HG03097 (cell line): ENCODE data around the gene XRCC4.
"Not testable (repeated sequence)": the region's sequence is repeated elsewhere in the genome, so short reads cannot be mapped to it uniquely, and the experiment has no call there.

Experiments used
- ATAC-seq: cut with Tn5 transposase; IDR thresholded peaks from one replicate; pipeline ENCODE4 v1.9.1; 2021; ENCODE audit not compliant: unreplicated experiment, low FRiP score

Gene XRCC4

DNA sequence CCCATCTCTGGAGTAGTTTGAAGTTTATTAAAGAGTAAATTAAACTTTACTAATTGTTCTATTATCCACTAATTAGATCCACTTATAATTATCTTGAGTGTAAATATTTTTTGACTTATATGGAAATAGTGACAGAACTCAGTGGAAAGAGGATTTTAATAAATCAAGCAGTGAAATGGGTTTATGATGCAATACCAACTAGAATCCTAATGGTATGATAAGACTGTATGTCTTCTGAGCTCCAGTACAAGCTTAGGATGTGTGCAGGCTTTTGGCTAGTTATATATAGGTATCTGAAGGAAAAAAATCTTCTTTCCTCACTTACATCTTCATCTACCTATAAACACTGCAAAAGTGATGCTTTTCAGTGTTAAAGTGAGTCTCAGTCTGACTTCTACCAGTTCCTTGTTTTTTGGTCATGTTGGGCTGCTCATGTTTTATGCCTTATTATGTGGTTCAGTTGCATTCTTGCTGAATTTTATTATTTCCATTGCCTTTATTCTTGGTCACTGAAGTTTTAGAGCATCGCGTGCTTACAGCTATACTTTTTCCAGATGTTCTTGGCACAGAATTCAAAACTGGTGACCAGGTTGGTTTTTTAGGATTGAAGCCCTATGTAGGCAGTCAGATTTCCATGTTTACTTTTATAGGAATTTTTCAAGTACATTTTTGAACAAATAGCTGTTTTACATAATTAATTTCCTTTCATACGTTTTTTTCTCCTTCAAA, 30.5 kb downstream of the XRCC4 start:
- ATAC-seq: no peak

DNA sequence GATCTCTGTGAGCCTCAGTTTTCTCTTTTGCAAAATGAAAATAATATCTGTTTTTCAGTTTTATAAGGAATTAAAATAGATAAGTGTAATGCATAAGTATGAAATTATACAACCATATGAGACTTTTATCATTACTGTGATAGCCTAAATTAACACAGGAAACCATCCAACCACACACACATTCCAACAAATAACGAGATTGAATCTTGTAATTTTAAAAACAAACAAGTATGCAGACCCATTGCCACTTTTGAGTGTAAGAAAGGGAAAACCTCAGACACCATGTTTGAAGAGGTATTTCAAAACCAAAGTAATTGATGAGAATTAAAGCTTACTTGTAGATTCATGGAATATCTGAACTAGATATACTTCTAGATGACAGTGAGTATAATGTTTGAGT, 32.0 kb downstream of the XRCC4 start:
- ATAC-seq: no peak

DNA sequence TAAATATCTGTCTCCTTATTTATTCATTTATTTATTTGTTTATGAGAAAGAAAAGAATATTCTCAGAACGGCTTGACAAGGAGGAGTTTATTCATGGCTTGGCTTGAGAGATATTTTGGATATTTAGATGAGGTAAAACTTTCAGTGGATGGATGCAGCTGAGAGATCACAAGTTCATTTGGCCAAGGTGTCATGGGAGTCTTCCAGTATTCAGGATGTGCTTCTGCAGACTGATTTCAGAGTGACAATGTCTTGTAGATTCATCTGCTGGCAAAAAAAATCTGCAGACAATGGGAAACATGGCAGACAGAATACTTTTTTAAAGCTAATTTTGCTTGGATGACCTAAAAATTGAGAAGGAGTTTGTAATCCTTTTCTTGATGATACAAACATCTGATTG, 38.5 kb downstream of the XRCC4 start:
- no peak for ATAC-seq

DNA sequence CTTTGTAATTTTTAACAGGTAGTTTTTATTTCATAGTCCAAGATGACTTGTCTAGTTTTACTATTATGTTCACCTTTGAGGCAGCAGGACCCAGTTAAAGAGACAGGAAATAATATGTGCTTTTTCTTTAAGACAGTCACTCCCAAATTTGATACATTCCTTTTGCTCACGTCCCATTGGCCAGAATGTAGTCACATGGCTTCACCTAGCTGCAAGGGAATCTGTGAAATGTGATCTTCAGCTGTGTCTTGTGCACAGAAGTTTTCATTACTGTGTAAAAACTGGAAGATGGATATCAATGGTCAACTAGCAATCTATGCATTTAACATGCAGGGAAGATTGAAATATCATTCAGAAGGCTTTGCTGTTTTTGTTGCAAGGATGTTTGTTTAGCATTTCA, 41.1 kb downstream of the XRCC4 start:
- ATAC-seq: no peak

DNA sequence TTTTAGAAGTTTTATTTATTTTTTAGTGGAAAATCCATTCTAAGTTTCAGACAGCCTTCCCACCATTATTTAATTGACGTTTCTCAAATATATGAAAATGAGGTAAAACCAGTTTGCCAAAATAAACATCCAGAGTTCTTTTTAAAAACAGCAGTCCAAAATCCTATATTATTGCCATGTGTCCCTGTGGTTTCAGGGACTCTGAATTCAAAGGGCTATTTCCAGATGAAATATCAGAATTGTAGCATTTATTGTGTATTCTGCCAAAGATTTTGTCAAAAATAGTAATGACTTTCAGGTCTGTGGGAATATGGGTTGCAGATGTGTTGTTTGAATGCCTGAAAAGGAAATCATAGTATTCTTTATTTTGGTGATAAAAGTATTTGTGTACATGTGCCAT, 41.6 kb downstream of the XRCC4 start:
- ATAC-seq: no peak

DNA sequence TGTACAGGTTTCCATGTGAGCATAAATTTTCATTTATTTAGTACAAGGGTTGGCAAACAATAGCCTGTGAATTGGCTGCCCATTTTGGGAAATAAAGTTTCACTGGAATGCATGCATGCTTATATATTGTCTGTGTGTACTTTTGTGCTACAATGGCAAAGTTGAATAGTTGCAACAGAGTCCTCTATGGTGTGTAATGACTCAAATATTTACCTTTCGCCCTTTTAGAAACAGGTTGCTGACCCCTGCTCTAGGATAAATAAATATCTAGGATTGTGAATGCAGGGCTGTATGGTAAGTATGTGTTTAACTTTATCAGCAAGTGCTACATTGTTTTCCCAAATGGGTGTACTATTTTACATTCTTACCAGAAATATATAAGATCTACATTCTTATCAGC, 47.2 kb downstream of the XRCC4 start:
- ATAC-seq: no peak

DNA sequence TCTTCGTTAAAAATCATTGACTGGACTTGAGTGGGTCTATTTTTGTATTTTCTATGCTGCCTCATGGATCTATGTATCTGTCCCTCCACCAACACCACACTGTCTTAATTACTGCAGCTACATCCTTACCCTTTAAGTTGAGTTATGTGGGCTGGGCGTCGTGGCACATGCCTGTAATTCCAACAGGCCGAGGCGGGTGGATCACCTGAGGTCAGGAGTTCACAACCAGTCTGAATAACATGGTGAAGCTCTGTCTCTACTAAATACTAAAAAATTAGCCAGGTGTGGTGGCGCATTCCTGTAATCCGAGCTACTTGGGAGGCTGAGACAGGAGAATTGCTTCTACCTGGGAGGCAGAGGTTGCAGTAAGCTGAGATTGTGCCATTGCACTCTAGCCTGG, 48.2 kb downstream of the XRCC4 start:
- no peak for ATAC-seq

DNA sequence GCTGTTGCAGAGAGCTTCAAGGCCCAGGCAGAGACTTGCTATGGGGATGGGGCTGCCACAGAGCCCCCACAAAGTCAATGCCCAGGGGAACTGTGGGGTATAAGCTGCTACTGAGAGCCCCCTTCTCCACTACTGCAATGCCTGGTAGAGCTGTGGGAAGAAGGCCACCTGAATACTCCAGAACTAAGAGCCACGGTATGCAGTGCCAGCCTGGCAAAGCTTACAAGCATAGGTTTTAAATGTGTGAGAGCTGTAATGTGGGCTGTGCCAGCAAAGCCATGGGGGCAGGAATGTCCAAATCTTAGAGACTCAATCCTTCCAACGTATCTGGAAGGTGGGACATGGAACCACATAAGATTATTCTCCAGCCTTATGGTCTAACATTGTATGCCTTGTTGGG, 49.2 kb downstream of the XRCC4 start:
- no peak for ATAC-seq

DNA sequence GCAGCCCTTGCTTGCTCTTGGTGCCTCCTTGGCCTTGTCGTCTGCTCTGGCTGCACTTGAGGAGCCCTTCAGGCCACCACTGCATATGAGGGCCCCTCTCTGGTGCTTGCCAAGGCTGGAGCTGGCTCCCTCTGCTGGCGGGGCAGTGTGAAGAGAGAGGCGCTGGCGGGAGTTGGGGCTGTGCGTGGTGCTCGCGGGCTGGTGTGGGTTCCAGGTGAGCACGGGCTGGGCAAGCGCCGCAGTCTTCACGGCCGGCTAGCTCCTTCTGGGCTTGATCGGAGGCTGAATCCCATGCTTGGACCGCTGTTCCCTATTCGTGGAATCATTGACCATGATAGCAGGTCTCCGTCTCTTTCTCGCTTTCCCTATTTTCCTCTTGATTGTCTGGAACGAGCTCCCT, 56.5 kb downstream of the XRCC4 start:
- ATAC-seq: no peak

DNA sequence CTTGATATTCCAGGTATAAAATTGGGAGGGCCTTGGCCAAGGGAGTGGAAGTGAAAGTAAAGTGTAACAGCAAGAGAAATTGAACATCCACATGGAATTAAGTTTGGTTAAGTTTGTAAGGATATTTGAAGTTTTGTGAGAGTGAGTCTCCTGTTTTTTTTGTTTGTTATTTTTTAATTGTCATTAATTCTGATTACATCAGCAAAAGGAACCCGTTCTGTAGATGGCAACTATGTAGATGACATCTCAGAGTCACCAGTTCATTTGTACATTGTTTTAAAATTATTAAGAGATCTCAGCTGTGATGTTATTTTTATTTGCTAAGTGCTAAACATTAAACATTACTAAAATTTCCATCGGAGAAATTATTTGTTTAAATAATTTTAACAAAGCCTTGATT, 65.2 kb downstream of the XRCC4 start:
- no peak for ATAC-seq

DNA sequence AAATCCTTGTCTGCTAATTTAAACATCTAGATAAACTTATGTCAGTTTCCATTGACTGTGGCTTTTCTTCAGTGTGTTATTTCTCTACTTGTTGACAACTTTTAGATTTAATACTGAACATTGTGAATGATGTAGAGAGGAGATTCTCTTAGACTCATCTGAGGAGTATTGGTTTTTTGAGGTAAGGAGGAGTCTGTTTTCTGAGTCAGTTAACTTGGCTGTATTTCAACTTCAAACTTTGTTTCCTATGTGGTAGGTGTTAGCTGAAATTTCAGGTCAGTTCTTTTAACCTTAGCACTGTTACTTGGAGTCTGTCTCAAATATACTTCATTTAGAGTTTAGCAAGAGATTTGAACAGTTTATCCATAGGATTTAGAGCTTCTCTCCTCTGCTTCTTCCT, 67.9 kb downstream of the XRCC4 start:
- ATAC-seq: no peak

DNA sequence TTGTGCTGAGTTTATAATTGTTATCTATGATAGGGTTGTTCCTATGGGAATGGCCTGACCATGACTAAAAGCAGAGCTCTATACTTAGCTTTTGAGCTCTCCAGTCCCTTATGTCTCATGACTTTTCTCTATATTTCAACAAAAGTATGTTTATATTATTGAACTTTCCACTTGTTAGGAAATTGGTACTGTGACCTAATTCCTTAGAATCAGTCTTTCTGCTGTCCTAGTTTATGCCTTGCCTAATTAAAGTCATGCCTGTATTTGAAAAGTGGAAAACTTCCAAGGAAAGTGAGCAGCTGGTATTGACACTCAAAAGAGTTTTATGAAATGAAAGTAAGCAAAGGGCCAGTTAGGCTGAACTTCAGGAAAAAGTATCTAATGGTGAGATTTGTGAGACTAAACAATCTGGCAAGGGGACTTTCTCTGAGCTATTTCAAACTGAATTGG, 68.6 kb downstream of the XRCC4 start:
- ATAC-seq: no peak

DNA sequence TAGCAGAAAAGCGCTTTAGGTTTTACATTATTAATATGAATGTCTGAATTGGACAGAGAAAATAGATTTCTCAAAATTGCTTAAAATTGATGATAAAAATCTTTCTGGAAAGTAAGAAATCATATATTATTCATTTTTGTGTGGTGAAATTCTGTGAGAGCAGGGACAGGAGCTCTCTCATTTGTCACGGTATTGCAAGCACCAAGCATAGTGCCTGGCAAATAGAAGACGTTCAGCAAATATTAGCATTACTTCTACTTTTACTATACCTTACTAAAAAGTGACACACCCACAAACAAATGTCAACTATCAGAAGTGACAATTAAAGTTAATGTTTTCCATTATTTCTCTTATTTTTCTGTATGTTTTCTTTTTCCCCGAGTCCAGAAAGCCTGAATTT, 69.1 kb downstream of the XRCC4 start:
- no peak for ATAC-seq

DNA sequence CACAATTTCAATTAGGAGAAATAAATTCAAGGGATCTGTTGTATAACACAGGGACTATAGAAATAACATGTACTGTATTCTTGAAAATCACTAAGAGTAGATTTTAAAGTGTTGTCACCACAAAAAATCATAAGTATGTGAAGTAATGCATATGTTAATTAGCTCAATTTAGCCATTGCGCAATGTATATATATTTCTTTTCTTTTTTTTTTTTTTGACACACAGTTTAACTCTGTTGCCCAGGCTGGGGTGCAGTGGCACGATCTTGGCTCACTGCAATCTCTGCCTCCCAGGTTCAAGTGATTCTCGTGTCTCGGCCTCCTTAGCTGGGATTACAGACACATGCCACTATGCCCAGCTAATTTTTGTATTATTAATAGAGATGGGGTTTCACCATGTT, 70.2 kb downstream of the XRCC4 start:
- ATAC-seq: no peak

DNA sequence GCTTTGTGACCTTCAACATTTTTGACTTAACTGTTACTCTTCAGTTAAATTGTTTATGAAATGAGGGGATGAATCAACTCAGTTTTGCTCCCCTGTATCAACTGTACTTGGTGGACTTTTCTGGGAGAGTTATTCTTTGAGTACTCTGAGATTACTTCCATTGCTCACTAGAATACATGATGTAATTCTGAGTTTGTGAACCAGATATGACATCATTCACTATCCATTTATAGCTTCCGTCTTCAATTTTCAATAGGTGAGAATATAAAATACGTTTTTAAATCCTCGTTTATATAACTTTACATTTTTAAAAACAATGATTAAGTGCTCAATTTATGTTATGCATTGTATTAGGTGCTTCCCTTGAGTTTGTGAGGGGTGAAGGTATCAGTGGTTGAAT, 71.0 kb downstream of the XRCC4 start:
- ATAC-seq: no peak

DNA sequence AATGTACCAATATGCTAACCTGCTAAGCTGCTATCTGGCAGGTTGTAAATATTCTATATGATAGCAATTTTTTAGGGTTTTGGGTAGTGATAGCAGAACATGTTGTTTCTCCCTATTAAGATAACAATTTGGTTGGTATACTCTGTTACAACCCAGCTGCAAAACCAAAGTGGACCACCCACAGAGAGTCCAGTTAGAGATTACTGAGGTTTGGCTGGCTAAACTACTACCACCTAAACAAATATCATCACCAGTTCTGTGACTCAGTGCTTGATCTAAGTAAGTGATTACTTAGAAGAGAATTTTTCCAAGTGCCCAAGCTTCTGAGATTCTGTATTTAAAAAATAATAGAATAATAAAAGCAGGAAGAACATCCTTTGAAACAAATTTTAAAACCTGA, 72.3 kb downstream of the XRCC4 start:
- no peak for ATAC-seq

DNA sequence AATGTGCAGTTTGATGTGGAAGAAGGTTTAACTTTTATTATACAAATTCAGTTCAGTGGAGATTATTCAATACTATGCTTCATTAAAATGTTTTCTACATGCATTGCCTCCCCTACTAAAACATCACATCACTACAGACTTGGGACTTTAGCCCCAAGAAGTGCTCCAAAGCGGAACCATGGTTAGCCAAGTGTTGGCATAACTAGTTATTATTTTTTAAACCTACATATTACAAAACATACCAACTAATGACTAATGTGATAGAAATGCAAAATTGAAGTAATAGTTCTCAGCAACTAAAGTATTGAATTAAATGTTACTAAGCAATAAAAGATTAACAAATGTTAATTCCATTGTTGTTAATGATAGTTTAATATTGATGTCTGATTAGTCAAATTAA, 74.5 kb downstream of the XRCC4 start:
- ATAC-seq: no peak

DNA sequence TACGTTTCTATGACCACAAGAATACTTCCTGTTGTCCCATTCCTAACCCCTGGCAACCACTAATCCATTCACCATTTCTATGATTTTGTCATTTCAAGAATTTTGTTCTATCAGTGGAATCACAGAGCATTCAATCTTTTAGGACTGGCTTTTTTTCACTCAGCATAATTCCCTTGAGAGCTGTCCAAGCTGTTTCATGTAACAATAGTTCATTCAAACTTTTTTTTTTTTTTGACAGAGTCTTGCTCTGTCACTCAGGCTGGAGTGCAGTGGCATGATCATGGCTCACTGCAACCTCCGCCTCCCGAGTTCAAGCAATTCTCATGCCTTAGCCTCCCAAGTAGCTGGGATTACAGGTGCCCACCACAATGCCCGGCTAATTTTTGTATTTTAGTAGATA, 75.6 kb downstream of the XRCC4 start:
- not testable (repeated sequence) for ATAC-seq

DNA sequence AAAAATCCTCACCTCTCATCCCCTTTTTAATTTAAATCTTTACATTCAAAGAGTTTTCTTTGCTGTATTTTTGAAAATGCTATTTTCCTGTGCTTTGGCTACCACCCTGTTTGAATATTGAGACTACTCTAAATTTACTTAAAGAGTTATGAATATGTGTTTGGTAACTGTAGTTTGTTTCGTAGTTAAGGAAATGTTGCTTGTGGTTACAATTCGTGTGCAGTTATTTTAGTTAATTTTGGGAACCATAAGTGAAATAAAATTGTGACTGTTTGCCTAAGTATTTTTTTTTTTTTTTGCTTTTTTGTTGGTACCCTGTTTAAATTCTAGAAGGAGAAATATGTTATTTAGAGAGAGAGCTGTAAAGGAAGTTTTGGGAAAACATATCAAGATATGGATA, 78.7 kb downstream of the XRCC4 start:
- ATAC-seq: no peak

DNA sequence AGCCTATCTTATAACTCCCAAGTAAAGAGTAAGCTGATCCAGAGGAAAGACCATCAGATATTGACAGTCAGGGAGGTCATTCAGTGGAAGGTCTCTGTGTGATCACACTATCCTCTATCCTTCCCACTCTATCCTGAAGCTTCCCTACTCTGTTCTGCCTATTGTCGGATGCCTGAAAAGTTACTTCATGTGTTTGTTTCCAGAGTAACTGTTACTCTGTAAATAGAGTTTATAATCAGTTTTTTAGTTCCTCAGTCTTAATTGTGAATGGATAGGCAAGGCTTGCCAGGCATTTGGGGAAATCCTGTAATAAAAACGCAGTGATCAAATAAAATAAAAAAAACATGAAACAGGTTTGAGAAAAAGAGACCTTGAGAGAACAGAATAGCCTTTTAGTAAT, 79.8 kb downstream of the XRCC4 start:
- ATAC-seq: no peak

DNA sequence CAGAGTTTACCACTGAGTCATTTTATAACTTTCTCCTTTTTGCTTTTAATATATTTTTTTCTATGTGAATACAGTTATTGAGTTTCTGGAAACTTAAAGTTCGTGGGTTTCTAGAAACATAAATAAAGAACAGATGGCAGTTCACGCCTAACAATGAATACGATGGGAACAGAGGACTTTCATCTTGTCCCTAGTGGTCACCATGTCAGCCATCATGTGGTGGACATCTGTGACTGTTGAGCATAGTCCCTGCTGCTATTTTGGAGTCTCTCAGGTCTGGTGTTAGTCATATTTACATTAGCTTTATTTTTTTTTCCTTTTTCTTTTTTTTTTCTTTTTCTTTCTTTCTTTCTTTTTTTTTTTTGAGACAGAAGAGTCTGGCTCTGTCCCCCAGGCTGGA, 85.3 kb downstream of the XRCC4 start:
- ATAC-seq: no peak

DNA sequence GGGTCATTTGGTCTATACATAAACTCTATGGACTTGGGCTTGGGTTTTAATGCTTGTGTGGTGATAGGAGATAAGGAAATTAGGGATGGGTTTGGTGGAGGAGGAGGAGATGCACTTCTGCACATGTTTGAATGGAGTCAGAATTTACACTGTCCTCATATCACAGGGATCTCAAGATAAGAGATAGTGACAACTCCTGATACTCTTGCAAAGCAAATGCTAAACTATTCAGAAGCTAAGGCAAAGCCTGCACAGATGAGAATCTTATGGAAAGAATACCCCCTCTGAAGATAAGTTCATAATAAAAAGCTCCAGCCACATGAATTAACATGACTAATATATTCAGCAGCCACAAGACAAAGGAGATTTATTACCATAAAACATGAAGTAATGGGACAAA, 90.2 kb downstream of the XRCC4 start:
- no peak for ATAC-seq
